Astrocyte of the cerebellum (primary cell): ENCODE results near the gene TMEM209.

ENCODE experiments used
- DNase-seq: peaks from one replicate; pipeline ENCODE4 v3.0.0-alpha.2; 2011; ENCODE audit warnings: low read depth
- H3K4me3 ChIP-seq: 2 replicates; pipeline ENCODE4 v1.5.1; 2011; ENCODE audit warnings: mild to moderate bottlenecking, low read depth, low read length, moderate library complexity
- CTCF ChIP-seq: IDR thresholded peaks from 2 replicates; pipeline ENCODE4 v1.5.1; 2012; ENCODE audit warnings: low read length, low read depth, moderate library complexity, mild to moderate bottlenecking; ENCODE audit errors: missing control alignments
- in situ Hi-C: cut with HindIII; loops from 2 replicates; pipeline ENCODE4 v1.10.0; 2017; ENCODE audit warnings: low sequenced_read_pairs

The TMEM209 gene

GRCh38 chr7:130224210-130224609 is 19.0 kb upstream of the TMEM209 start:
- in situ Hi-C loops, result no loop called here
- no peak for TF ChIP-seq CTCF
- DNase-seq, result no peak
- H3K4me3 ChIP-seq, result no peak overlapping the region

DNA sequence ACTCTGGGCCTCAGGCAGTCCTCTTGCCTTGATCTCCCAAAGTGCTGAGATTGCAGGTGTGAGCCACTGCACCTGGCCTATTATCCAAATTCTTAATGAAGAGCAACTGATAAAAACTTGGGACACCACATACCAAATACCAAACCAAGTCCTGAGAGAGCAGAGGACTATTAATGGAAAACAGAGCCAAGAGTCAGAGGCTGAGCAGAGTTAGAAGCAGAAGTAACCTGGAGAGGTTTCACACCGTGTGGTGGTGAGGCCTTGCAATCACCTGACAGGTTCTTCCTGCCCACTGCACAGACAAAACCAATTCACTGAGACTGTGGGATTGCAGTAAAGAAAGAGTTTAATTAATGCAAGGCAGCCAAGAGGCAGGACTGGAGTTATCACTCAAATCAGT is 18.4 kb upstream of the TMEM209 start:
- no peak for DNase-seq
- H3K4me3 ChIP-seq, result no peak overlapping the region
- no peak for TF ChIP-seq CTCF
- in situ Hi-C loops, result no loop called here

- H3K4me3 ChIP-seq, result no peak overlapping the region
- no peak for DNase-seq
- in situ Hi-C loops, result no loop called here
- no peak for TF ChIP-seq CTCF
These were observed 16.5 kb upstream of the TMEM209 start for GRCh38 chr7:130221746-130222145.

DNA sequence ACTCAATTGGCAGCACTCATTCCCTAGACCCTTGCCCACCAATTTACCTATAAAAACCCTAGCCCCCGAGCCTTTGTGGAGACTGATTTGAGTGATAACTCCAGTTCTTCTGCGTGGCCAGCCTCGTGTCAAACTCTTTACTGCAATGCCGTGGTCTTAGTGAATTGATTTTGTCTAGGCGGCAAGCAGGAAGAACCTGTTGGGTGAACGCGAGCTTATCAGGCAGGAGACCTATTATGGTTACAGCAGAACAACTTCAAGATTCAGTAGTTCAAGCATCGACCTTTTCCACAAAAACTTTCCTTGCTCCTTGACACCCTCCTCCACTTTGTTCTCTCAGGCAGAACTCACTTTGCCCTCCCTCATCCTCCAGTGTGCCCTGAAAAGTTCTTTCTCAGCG is 14.7 kb upstream of the TMEM209 start:
- in situ Hi-C loops, result no loop called here
- no peak for DNase-seq
- no peak for TF ChIP-seq CTCF
- no peak overlapping the region for H3K4me3 ChIP-seq

- no peak for TF ChIP-seq CTCF
- H3K4me3 ChIP-seq, result no peak overlapping the region
- in situ Hi-C loops, result no loop called here
- DNase-seq, result no peak
These were observed 13.8 kb upstream of the TMEM209 start for GRCh38 chr7:130218806-130219620.

DNA sequence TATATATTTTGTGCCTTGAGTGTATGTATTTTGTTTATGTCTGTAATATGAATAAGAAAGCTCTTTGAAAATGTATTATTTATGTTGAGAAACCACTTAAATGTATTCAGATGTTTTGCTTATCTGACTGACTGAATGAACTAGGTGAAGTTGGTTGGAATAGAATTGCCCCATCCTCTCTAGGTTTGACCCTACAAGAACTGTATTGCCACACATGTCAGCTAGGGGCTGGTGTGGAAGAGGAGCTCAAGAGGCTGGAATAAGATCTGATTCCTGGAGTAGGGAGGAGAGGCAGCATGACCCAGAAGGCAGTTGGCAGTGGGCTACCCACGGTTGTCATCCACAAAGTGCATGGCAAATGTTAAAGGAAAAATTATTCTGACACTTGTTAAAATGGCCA is 11.5 kb upstream of the TMEM209 start:
- no peak for TF ChIP-seq CTCF
- no peak for DNase-seq
- in situ Hi-C loops, result no loop called here
- H3K4me3 ChIP-seq, result no peak overlapping the region
